Measurements from ENCODE around the gene HS6ST3.

HS6ST3 gene

DNA sequence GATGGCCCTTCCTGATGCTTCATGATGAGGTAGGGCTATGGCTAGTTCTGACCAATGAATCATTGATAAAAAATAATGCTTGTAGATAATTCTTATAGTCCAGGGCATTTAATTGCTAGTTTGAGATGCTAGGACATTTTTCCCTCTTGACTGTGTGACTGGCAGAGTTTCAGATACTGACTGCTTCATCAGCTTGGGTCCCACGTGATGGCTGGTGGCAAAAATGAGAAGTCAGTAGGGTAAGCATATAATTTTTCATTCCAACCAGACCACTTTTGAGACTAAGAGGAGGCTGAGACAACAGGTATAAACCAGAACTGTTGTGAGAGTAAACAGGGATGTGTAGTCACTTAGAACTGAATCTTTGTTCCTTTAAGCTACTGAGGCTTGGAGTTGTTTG, 183.3 kb downstream of the HS6ST3 start:
- Histone ChIP-seq H3K4me2 (ENCODE audit: low read length) (no peak overlapping the region), H3K4me1 (ENCODE audit: control insufficient read depth, insufficient read depth, low read length) (no peaks in the 10 kb centered on the region), H3K9me3 (replicated peaks; ENCODE audit: low read length) (no peaks in the 10 kb centered on the region), H3K9ac (ENCODE audit: low read depth, low read length) (no peak overlapping the region), H3K27me3 (ENCODE audit: control insufficient read depth, insufficient read depth, low read length) (no peaks in the 10 kb centered on the region), H3K4me3 (ENCODE audit: low read length) (no peak overlapping the region), H3K36me3 (ENCODE audit: insufficient read depth, low read length) (no peaks in the 10 kb centered on the region)

DNA sequence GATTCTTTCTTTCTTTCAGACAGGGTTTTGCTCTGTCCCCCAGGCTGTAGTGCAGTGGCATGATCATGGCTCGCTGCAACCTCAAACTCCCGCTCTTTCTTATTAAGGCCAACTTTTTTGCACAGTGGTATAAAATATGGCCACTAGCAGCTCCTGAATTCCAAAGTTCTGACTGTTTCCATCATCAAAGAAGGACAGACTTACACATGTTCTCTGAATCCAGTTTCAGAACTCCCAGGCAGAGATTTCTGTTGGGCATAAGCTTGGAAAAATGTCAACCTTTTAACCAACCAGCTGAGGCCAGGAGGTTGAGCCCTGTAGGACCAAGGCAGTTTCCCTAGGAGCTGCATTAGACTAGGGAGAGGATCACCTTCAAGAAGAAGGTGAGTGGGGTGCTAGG, 184.1 kb downstream of the HS6ST3 start:
- Histone ChIP-seq H3K4me2 (ENCODE audit: low read length) (no peak overlapping the region), H3K4me1 (ENCODE audit: control insufficient read depth, insufficient read depth, low read length) (no peaks in the 10 kb centered on the region), H3K9me3 (replicated peaks; ENCODE audit: low read length) (no peaks in the 10 kb centered on the region), H3K4me3 (ENCODE audit: low read length) (no peak overlapping the region), H3K9ac (ENCODE audit: low read depth, low read length) (no peak overlapping the region), H3K36me3 (ENCODE audit: insufficient read depth, low read length) (no peaks in the 10 kb centered on the region), H3K27me3 (ENCODE audit: control insufficient read depth, insufficient read depth, low read length) (no peaks in the 10 kb centered on the region)

GRCh38 chr13:96279904-96280303, 190.0 kb downstream of the HS6ST3 start:
- Histone ChIP-seq H3K36me3 (ENCODE audit: insufficient read depth, low read length) (no peaks in the 10 kb centered on the region), H3K27me3 (ENCODE audit: control insufficient read depth, insufficient read depth, low read length) (no peaks in the 10 kb centered on the region), H3K9me3 (replicated peaks; ENCODE audit: low read length) (no peaks in the 10 kb centered on the region), H3K4me2 (ENCODE audit: low read length) (no peak overlapping the region), H3K9ac (ENCODE audit: low read depth, low read length) (no peak overlapping the region), H3K4me3 (ENCODE audit: low read length) (no peak overlapping the region), H3K4me1 (ENCODE audit: control insufficient read depth, insufficient read depth, low read length) (no peaks in the 10 kb centered on the region)

DNA sequence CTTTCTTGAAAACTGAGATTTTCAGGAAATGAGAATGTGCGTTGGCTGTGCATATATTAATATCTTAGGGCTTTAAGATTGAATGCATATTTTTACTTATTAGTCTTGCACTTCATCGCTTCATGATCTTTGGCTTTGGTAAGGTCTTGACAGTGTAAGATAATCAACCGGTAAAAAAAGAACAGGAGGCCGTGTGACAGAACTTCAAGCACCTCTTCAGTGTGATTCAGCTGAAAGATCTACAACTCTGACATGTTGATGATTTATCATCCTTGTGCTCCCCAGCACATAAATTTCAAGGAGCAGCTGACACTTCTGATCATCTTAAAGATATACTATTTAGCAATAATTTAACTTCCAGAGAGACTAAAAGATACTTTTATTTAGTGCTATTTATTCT, 195.1 kb downstream of the HS6ST3 start:
- Histone ChIP-seq H3K36me3 (ENCODE audit: insufficient read depth, low read length) (no peaks in the 10 kb centered on the region), H3K4me1 (ENCODE audit: control insufficient read depth, insufficient read depth, low read length) (no peaks in the 10 kb centered on the region), H3K4me3 (ENCODE audit: low read length) (no peak overlapping the region), H3K27me3 (ENCODE audit: control insufficient read depth, insufficient read depth, low read length) (no peaks in the 10 kb centered on the region), H3K4me2 (ENCODE audit: low read length) (no peak overlapping the region), H3K9ac (ENCODE audit: low read depth, low read length) (no peak overlapping the region), H3K9me3 (replicated peaks; ENCODE audit: low read length) (no peaks in the 10 kb centered on the region)

DNA sequence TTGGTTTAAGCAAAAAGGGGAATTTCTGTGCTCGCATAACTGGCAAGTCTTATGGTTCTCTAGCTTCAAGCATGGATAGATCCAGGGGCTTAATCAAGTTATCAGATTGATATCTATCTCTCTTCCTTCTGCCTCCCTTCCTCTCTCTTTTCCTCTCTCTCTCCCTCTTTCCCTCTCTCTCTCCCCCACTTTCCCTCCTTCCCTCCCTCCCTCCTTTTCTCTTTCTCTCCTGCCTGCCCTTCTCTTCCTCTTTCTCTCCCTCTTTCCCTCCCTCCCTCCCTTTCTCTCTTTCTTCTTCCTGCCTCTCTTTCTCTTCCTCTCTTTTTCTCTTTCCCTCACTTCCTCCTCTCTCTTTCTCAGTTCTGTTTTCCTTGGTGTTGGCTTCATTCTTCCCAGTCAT, 195.8 kb downstream of the HS6ST3 start:
- no peak overlapping the region for H3K9ac ChIP-seq (ENCODE audit: low read depth, low read length)
- H3K4me3 ChIP-seq (ENCODE audit: low read length) = no peak overlapping the region
- no peaks in the 10 kb centered on the region for H3K4me1 ChIP-seq (ENCODE audit: control insufficient read depth, insufficient read depth, low read length)
- no peak overlapping the region for H3K4me2 ChIP-seq (ENCODE audit: low read length)
- H3K27me3 ChIP-seq (ENCODE audit: control insufficient read depth, insufficient read depth, low read length) = no peaks in the 10 kb centered on the region
- no peaks in the 10 kb centered on the region for H3K9me3 ChIP-seq (replicated peaks; ENCODE audit: low read length)
- no peaks in the 10 kb centered on the region for H3K36me3 ChIP-seq (ENCODE audit: insufficient read depth, low read length)

- no peaks in the 10 kb centered on the region for H3K9me3 ChIP-seq (replicated peaks; ENCODE audit: low read length)
Observed at GRCh38 chr13:96294930-96295881, 205.3 kb downstream of the HS6ST3 start.

GRCh38 chr13:96297360-96297759, 207.5 kb downstream of the HS6ST3 start:
- Histone ChIP-seq H3K27me3 (ENCODE audit: control insufficient read depth, insufficient read depth, low read length) (no peaks in the 10 kb centered on the region), H3K4me1 (ENCODE audit: control insufficient read depth, insufficient read depth, low read length) (no peaks in the 10 kb centered on the region), H3K9me3 (replicated peaks; ENCODE audit: low read length) (no peaks in the 10 kb centered on the region), H3K4me2 (ENCODE audit: low read length) (no peak overlapping the region), H3K36me3 (ENCODE audit: insufficient read depth, low read length) (no peaks in the 10 kb centered on the region), H3K9ac (ENCODE audit: low read depth, low read length) (no peak overlapping the region), H3K4me3 (ENCODE audit: low read length) (no peak overlapping the region)

More at GRCh38 chr13:96294930-96295881, 205.3 kb downstream of the HS6ST3 start:
- no peaks in the 10 kb centered on the region for H3K27me3 ChIP-seq (ENCODE audit: control insufficient read depth, insufficient read depth, low read length)
- no peak overlapping the region for H3K4me3 ChIP-seq (ENCODE audit: low read length)
- H3K36me3 ChIP-seq (ENCODE audit: insufficient read depth, low read length) = no peaks in the 10 kb centered on the region
- H3K4me2 ChIP-seq (ENCODE audit: low read length) = no peak overlapping the region
- H3K4me1 ChIP-seq (ENCODE audit: control insufficient read depth, insufficient read depth, low read length) = no peaks in the 10 kb centered on the region
- no peak overlapping the region for H3K9ac ChIP-seq (ENCODE audit: low read depth, low read length)

- Histone ChIP-seq H3K27me3 (ENCODE audit: control insufficient read depth, insufficient read depth, low read length) (no peaks in the 10 kb centered on the region), H3K4me2 (ENCODE audit: low read length) (no peak overlapping the region), H3K9me3 (replicated peaks; ENCODE audit: low read length) (no peaks in the 10 kb centered on the region), H3K4me3 (ENCODE audit: low read length) (no peak overlapping the region), H3K9ac (ENCODE audit: low read depth, low read length) (no peak overlapping the region), H3K36me3 (ENCODE audit: insufficient read depth, low read length) (no peaks in the 10 kb centered on the region), H3K4me1 (ENCODE audit: control insufficient read depth, insufficient read depth, low read length) (no peaks in the 10 kb centered on the region)
Observed at GRCh38 chr13:96299235-96299634, 209.3 kb downstream of the HS6ST3 start.

DNA sequence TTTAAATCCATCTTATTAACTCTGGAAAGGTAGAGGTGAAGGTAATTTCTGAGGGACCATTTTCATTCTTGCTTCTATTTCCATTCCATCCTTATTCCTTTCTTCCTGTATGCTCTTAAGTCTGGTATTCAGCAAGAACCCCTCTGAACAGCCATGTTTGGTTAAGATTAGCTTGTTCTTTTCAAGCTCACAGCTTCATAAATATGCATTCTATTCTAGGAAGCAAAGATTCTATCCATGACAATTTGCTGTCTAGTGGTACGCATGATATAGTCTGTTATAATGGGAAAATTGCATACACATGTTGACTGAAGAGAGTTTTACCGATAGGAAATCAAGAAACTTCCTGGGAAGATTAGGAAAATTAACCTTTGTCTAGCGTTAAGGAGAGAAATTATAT, 218.7 kb downstream of the HS6ST3 start:
- Histone ChIP-seq H3K9ac (ENCODE audit: low read depth, low read length) (no peak overlapping the region), H3K4me2 (ENCODE audit: low read length) (no peak overlapping the region), H3K4me1 (ENCODE audit: control insufficient read depth, insufficient read depth, low read length) (no peaks in the 10 kb centered on the region)

DNA sequence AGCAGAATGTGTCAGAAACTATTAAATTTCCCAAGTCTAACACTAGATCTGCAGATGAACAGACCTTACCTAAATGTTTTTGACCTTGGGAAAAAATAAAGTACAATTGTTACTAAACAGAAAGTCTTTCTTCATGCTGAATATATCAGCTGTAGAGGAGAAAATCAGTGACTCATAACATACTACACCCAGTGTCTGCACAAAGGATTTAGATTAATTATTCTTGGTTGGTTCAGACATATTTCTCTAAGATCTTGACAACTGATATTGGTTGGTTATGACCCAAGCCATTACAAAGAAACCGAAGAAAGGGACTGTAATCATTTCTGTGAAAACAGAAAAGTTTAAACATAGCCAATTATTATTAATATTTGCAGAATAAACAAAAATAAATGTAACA, 225.1 kb downstream of the HS6ST3 start:
- Histone ChIP-seq H3K9me3 (replicated peaks; ENCODE audit: low read length) (no peaks in the 10 kb centered on the region), H3K4me1 (ENCODE audit: control insufficient read depth, insufficient read depth, low read length) (no peaks in the 10 kb centered on the region), H3K36me3 (ENCODE audit: insufficient read depth, low read length) (no peaks in the 10 kb centered on the region), H3K9ac (ENCODE audit: low read depth, low read length) (no peak overlapping the region), H3K4me3 (ENCODE audit: low read length) (no peak overlapping the region), H3K27me3 (ENCODE audit: control insufficient read depth, insufficient read depth, low read length) (no peaks in the 10 kb centered on the region), H3K4me2 (ENCODE audit: low read length) (no peak overlapping the region)

More for the DNA sequence above, 218.7 kb downstream of the HS6ST3 start:
- H3K36me3 ChIP-seq (ENCODE audit: insufficient read depth, low read length) = no peaks in the 10 kb centered on the region
- no peaks in the 10 kb centered on the region for H3K27me3 ChIP-seq (ENCODE audit: control insufficient read depth, insufficient read depth, low read length)
- H3K4me3 ChIP-seq (ENCODE audit: low read length) = no peak overlapping the region
- no peaks in the 10 kb centered on the region for H3K9me3 ChIP-seq (replicated peaks; ENCODE audit: low read length)

GRCh38 chr13:96338030-96338429, 248.1 kb downstream of the HS6ST3 start:
- no peaks in the 10 kb centered on the region for H3K36me3 ChIP-seq (ENCODE audit: insufficient read depth, low read length)
- H3K9me3 ChIP-seq (replicated peaks; ENCODE audit: low read length) = no peaks in the 10 kb centered on the region
- H3K4me1 ChIP-seq (ENCODE audit: control insufficient read depth, insufficient read depth, low read length) = no peaks in the 10 kb centered on the region
- no peak overlapping the region for H3K9ac ChIP-seq (ENCODE audit: low read depth, low read length)
- no peaks in the 10 kb centered on the region for H3K27me3 ChIP-seq (ENCODE audit: control insufficient read depth, insufficient read depth, low read length)
- H3K4me2 ChIP-seq (ENCODE audit: low read length) = no peak overlapping the region
- no peak overlapping the region for H3K4me3 ChIP-seq (ENCODE audit: low read length)

DNA sequence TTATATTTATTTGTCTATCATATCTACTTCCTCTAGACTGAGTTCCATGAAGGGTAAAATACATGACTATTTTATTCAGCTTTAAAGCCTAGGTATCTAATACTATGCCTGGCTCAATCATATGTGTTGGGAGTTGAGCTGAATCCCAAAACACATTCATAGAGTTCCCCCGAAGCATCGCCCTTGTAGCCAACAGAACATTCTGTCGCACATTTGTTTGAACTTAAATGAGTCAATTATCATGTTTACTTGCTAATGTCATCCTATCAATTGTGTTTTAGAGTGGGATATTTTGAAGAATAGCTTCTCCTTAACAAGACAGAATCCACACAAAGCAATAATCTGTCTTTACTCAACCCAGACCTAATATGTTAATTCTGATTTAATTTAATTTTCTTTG, 252.4 kb downstream of the HS6ST3 start:
- H3K4me1 ChIP-seq (ENCODE audit: control insufficient read depth, insufficient read depth, low read length) = no peaks in the 10 kb centered on the region
- no peak overlapping the region for H3K9ac ChIP-seq (ENCODE audit: low read depth, low read length)
- no peaks in the 10 kb centered on the region for H3K9me3 ChIP-seq (replicated peaks; ENCODE audit: low read length)
- no peaks in the 10 kb centered on the region for H3K27me3 ChIP-seq (ENCODE audit: control insufficient read depth, insufficient read depth, low read length)
- H3K4me2 ChIP-seq (ENCODE audit: low read length) = no peak overlapping the region
- H3K36me3 ChIP-seq (ENCODE audit: insufficient read depth, low read length) = no peaks in the 10 kb centered on the region
- H3K4me3 ChIP-seq (ENCODE audit: low read length) = no peak overlapping the region
